ENCODE measurements around the gene ELFN1.
"Not testable (repeated sequence)": the region's sequence is repeated elsewhere in the genome, so short reads cannot be mapped to it uniquely, and the experiment has no call there.

Gene ELFN1

DNA sequence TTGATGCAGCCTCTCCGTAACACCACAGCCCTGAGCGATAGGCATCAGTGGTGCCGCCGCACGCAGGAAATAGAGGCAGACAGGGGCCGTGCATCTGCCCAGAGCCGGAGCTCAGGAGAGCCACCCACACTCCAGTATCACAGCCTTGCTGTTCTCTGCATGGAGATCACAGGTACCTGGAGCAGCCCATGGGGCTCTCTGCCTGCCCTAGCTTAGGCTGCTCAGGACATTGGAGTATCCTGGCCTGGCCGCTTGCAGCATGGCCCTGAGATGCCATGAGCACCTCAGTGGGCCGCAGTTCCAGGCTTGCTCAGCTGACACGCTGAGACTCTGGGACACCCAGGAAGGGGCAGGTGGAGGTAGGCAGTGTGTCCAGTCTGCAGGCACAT lies 47.0 kb downstream of the ELFN1 start:
- peaks cover 16% of the 10 kb centered on the region for H3K27me3 Mint-ChIP-seq (ENCODE audit: low read depth)
- no peaks in the 10 kb centered on the region for H3K9me3 Mint-ChIP-seq
- TF ChIP-seq, protein P1, sequence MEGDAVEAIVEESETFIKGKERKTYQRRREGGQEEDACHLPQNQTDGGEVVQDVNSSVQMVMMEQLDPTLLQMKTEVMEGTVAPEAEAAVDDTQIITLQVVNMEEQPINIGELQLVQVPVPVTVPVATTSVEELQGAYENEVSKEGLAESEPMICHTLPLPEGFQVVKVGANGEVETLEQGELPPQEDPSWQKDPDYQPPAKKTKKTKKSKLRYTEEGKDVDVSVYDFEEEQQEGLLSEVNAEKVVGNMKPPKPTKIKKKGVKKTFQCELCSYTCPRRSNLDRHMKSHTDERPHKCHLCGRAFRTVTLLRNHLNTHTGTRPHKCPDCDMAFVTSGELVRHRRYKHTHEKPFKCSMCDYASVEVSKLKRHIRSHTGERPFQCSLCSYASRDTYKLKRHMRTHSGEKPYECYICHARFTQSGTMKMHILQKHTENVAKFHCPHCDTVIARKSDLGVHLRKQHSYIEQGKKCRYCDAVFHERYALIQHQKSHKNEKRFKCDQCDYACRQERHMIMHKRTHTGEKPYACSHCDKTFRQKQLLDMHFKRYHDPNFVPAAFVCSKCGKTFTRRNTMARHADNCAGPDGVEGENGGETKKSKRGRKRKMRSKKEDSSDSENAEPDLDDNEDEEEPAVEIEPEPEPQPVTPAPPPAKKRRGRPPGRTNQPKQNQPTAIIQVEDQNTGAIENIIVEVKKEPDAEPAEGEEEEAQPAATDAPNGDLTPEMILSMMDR (IDR thresholded peaks at IDR 0.05; ENCODE audit: unreplicated experiment in 3 of 3), result no peak
- H3K36me3 Mint-ChIP-seq (ENCODE audit: low read depth), result peaks cover 32% of the 10 kb centered on the region
- peak overlapping the region; percentile 15 to 58 (median 45) for H3K27ac Mint-ChIP-seq
- H3K4me1 Mint-ChIP-seq, result peaks cover 37% of the 10 kb centered on the region
- no peak overlapping the region for H3K4me3 Mint-ChIP-seq

DNA sequence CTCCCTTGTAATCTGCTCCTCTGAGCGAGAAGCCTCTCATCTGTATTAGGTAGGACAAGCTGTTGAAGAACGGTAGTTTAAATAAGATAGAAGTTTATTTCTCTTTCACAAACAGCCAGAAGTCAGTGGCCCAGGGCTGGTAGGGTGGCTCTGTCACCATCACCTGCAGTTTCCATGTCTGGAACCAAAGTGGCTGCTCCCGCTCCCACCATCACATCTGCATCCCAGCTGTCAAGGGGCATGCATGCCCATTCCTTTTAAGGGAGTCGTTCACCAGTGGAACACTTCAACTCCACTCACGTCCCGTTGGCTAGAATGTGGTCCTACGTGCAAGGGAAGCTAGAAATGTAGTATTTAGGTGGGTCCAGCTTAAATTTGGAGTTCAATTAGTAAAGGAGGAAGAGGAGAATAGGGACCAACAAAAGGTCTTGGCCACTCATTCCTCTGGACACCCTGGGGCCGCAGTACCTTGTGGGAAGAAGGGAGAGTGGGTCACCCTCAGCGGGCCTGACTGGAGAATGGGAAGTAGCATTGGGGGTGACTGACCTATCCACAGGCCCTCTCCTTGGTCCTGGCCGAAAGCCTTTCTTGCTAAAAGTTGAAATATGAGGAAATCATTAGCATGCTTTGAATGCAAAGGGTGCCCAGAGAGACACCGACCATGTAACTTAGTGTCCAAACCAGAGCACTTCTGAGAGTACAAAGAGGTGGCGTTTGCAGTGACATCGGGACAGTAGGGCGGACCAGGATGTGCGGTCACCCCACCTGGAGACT lies 48.0 kb downstream of the ELFN1 start:
- Mint-ChIP-seq H3K36me3 (ENCODE audit: low read depth) (peaks cover 26% of the 10 kb centered on the region), H3K27me3 (ENCODE audit: low read depth) (peaks cover 16% of the 10 kb centered on the region), H3K4me3 (no peak overlapping the region), H3K9me3 (no peaks in the 10 kb centered on the region), H3K4me1 (peaks cover 34% of the 10 kb centered on the region), H3K27ac (no peak overlapping the region)
- TF ChIP-seq, protein P1 (IDR thresholded peaks at IDR 0.05; ENCODE audit: unreplicated experiment in 3 of 3), result no peak

DNA sequence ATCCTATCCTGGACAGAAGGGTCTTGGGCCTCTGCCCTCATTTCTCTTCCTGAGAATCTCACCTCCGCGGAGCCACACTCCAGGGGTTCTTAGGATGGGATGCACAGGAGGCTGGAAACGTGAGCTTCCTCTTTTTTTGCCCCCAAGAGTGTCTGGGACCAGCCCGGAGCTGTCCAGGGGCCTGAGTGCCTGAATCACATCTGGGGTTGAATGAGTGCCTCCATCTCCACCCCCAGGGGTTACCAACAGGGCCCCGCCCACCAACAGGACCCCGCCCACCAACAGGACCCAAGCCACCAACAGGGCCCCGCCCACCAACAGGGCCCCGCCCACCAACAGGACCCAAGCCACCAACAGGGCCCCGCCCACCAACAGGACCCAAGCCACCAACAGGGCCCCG lies 48.8 kb downstream of the ELFN1 start:
- H3K27ac Mint-ChIP-seq, H3K4me3 Mint-ChIP-seq, H3K9me3 Mint-ChIP-seq: not testable (repeated sequence)
- peaks cover 15% of the 10 kb centered on the region for H3K27me3 Mint-ChIP-seq (ENCODE audit: low read depth)
- H3K4me1 Mint-ChIP-seq, result peaks cover 29% of the 10 kb centered on the region
- H3K36me3 Mint-ChIP-seq (ENCODE audit: low read depth), result peaks cover 27% of the 10 kb centered on the region

DNA sequence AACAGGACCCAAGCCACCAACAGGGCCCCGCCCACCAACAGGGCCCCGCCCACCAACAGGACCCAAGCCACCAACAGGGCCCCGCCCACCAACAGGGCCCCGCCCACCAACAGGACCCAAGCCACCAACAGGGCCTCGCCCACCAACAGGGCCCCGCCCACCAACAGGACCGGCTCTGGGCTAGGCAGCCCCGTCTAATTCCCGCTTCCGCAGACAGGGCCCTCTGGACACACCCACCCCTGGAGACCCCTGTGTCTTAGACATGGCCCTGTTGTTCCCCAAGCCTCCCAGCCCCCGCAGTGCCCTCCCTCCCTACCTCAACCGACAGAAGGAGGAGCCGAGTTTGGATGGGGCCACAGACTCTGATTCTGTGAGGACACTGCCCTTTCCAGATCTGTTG lies 49.2 kb downstream of the ELFN1 start:
- Mint-ChIP-seq H3K36me3 (ENCODE audit: low read depth) (peaks cover 31% of the 10 kb centered on the region), H3K4me1 (peaks cover 29% of the 10 kb centered on the region), H3K27me3 (ENCODE audit: low read depth) (peaks cover 12% of the 10 kb centered on the region)
- H3K4me3 Mint-ChIP-seq, H3K9me3 Mint-ChIP-seq, H3K27ac Mint-ChIP-seq: not testable (repeated sequence)

DNA sequence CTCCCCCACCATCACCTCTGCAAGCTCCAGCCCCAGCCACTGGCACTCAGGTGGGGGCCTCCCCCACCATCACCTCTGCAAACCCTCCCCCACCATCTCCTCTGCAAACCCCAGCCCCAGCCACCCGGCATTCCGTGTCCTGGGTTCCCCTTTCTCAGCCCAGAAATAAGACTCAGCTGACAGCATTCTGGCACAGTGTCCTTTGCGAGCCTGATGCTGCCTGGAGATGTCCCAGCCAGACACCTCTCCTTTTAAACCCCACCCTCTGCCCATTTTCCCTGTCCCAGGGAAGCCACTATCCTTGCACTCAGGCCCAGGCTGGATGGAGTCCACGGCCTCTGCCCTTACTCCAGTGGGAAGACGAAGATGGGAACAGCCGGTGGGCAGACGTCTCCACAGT lies 49.8 kb downstream of the ELFN1 start:
- Mint-ChIP-seq H3K9me3 (no peaks in the 10 kb centered on the region), H3K36me3 (ENCODE audit: low read depth) (peaks cover 31% of the 10 kb centered on the region), H3K4me3 (no peak overlapping the region), H3K27ac (no peak overlapping the region), H3K4me1 (peaks cover 27% of the 10 kb centered on the region), H3K27me3 (ENCODE audit: low read depth) (peaks cover 12% of the 10 kb centered on the region)
- TF ChIP-seq, protein P1 (IDR thresholded peaks at IDR 0.05; ENCODE audit: unreplicated experiment in 3 of 3), result no peak

DNA sequence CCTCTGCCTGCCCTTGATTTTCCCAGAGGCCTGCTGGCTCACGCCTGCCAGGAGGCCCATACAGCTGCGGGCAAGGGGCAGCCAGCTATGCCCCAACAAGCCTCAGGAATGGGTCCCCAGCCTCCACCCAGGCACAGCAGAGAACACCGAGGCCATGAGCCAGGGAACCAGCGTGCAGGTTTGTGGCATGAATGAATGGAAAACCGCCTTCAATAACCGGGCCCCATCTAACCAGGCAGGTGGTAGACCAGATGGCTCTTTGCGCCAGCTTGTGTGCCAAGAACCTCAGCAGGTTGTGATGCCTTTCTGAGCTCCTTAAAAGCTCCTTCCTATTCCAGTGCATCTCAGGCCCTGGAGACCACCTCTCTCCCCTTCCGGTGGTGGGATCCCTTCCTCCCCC lies 50.2 kb downstream of the ELFN1 start:
- H3K4me1 Mint-ChIP-seq, result peaks cover 26% of the 10 kb centered on the region
- no peaks in the 10 kb centered on the region for H3K9me3 Mint-ChIP-seq
- H3K36me3 Mint-ChIP-seq (ENCODE audit: low read depth), result peaks cover 29% of the 10 kb centered on the region
- peaks cover 11% of the 10 kb centered on the region for H3K27me3 Mint-ChIP-seq (ENCODE audit: low read depth)
- no peak overlapping the region for H3K4me3 Mint-ChIP-seq
- TF ChIP-seq, protein P1 (IDR thresholded peaks at IDR 0.05; ENCODE audit: unreplicated experiment in 3 of 3), result no peak
- no peak overlapping the region for H3K27ac Mint-ChIP-seq

DNA sequence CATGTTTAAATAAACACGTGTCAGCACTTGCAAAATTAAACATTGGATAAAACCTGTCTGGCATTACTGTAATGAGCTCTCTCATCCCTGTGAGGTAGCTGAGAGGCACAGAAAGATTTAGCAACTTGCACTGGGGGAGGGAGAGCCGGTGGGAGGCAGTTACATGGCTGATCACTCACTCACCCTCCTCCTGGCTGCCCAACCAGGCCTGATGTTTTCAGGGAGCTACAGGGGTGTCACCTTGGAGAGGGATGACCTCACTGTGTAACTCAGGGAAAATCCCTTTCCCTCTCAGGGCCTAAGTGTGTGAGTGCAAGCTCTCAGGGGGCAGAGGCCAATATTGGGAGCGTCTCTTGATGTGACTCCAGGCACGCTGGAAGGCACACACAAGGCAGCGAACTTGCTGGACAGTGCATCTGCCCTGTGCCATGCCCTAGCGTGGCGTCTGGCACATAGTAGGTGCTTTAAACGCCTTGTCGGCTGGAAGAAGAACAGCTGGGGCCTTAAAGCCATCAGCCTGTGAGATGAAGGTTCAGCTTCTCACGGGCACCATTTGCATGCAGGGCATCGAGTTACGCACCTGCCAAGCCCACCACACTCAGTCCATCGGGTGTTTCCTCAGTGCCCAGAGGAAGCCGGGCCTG lies 51.1 kb downstream of the ELFN1 start:
- TF ChIP-seq, protein P1 (IDR thresholded peaks at IDR 0.05; ENCODE audit: unreplicated experiment in 3 of 3), result no peak

More for the DNA sequence above, 51.1 kb downstream of the ELFN1 start:
- peaks cover 14% of the 10 kb centered on the region for H3K27me3 Mint-ChIP-seq (ENCODE audit: low read depth)
- H3K27ac Mint-ChIP-seq, result no peak overlapping the region
- peaks cover 25% of the 10 kb centered on the region for H3K4me1 Mint-ChIP-seq
- H3K4me3 Mint-ChIP-seq, result no peak overlapping the region
- H3K36me3 Mint-ChIP-seq (ENCODE audit: low read depth), result peaks cover 32% of the 10 kb centered on the region
- H3K9me3 Mint-ChIP-seq, result no peaks in the 10 kb centered on the region

Measured in nephron (organoid).